ENCODE results near the gene EPHA1.

GRCh38 chr7:143443153-143443552 is 34.5 kb upstream of the EPHA1 start, which contains the start of gene TAS2R60:
- TF ChIP-seq CTCF (IDR thresholded peaks at IDR 0.05) (no peak), EP300 (IDR thresholded peaks at IDR 0.05) (no peak), POLR2A (IDR thresholded peaks at IDR 0.05) (no peak), POLR2AphosphoS5 (IDR thresholded peaks at IDR 0.05) (no peak)
